AG04450 (cell line): ENCODE measurements around the gene DAW1. TPM values are rescaled to one million over a fixed set of nuclear protein-coding genes. Genes with fewer than 3 reads are reported as not detected.

Experiments
- CTCF ChIA-PET: fragments of 300-600, 350-600 bp; formaldehyde crosslinking; extraction: SDS; loops from one replicate; lab custom pipeline; 2022; ENCODE audit warnings: antibody characterized with exemption, inconsistent platforms; lab: Charles Lee
- POLR2A ChIA-PET: fragments of 350-600 bp; formaldehyde crosslinking; extraction: SDS; loops from one replicate; lab custom pipeline; 2021; ENCODE audit warnings: antibody characterized with exemption, inconsistent platforms; lab: Yijun Ruan, JAX
- DNase-seq: peaks from one replicate; pipeline ENCODE4 v3.0.0-alpha.2; 2011; ENCODE audit warnings: low read depth, low spot score
- H3K27ac ChIP-seq: one replicate; pipeline ENCODE4 v1.5.1; 2012; ENCODE audit warnings: low read depth, low read length, control low read depth
- H3K27me3 ChIP-seq: one replicate; pipeline ENCODE4 v1.6.0; 2012; ENCODE audit warnings: low read length; ENCODE audit not compliant: control insufficient read depth, insufficient read depth
- H3K4me3 ChIP-seq: 2 replicates; pipeline ENCODE4 v1.5.1; 2011; ENCODE audit warnings: mild to moderate bottlenecking, low read depth, low read length, control low read depth
- H3K9me3 ChIP-seq: 2 replicates; pipeline ENCODE4 v1.5.1; 2012; ENCODE audit warnings: low read length; ENCODE audit not compliant: control insufficient read depth, insufficient read depth
- CTCF ChIP-seq: IDR thresholded peaks from 2 replicates; pipeline ENCODE4 v1.5.1; 2011; ENCODE audit warnings: low read depth, low read length, control low read depth, inconsistent platforms
- polyA plus RNA-seq: library from polyadenylated mRNA; depleted of rRNA; stranded (reverse); fragments of >200 nt; gene quantifications from 2 replicates; pipeline ENCODE4 v1.2.3, GENCODE V29; 2011

DAW1 gene
- polyA plus RNA-seq, 1 experiment: 0.25 TPM

GRCh38 chr2:227870710-227871374 is 589 bp upstream of the DAW1 start:
- CTCF ChIA-PET: interaction anchor here (1.0 to 5.3 kb wide), 3 partner anchors 8 to 213 kb away, joined by 4 to 39 read pairs (median 23); no protein-coding TSS in a partner anchor
- Histone ChIP-seq H3K27me3 (no peaks in the 10 kb centered on the region), H3K4me3 (peak overlapping the region; percentile 55), H3K9me3 (no peaks in the 10 kb centered on the region), H3K27ac (peak overlapping the region; percentile 73)
- no peak for TF ChIP-seq CTCF
- DNase-seq: peak; percentile 71
- POLR2A ChIA-PET: interaction anchor here (1.2 kb wide), 1 partner anchor 8 kb away, joined by 3 read pairs; no protein-coding TSS in a partner anchor

- TF ChIP-seq CTCF: no peak
- DNase-seq: no peak
- Histone ChIP-seq H3K27me3 (no peaks in the 10 kb centered on the region), H3K4me3 (no peak overlapping the region), H3K27ac (no peak overlapping the region), H3K9me3 (no peaks in the 10 kb centered on the region)
- ChIA-PET CTCF (interaction anchor here (1.3 to 5.3 kb wide), 3 partner anchors 10 to 18 kb away, joined by 8 to 39 read pairs (median 23); no protein-coding TSS in a partner anchor), POLR2A (no interaction called here)
These were observed 1.2 kb downstream of the DAW1 start for GRCh38 chr2:227872676-227873075.

GRCh38 chr2:227876300-227876801 is 4.9 kb downstream of the DAW1 start:
- Histone ChIP-seq H3K27me3 (no peaks in the 10 kb centered on the region), H3K4me3 (no peak overlapping the region), H3K9me3 (no peaks in the 10 kb centered on the region), H3K27ac (no peak overlapping the region)
- CTCF ChIA-PET: interaction anchor here (1.1 to 5.4 kb wide), 2 partner anchors 9 to 14 kb away, joined by 3 to 65 read pairs; no protein-coding TSS in a partner anchor
- POLR2A ChIA-PET: no interaction called here
- no peak for DNase-seq
- TF ChIP-seq CTCF: no peak

- TF ChIP-seq CTCF: no peak
- DNase-seq: no peak
- no peaks in the 10 kb centered on the region for H3K9me3 ChIP-seq
- no peaks in the 10 kb centered on the region for H3K27me3 ChIP-seq
- CTCF ChIA-PET: interaction anchor here (1.1 to 5.4 kb wide), 5 partner anchors 8 to 220 kb away, joined by 3 to 65 read pairs (median 4); no protein-coding TSS in a partner anchor
- no peak overlapping the region for H3K4me3 ChIP-seq
- POLR2A ChIA-PET: no interaction called here
- H3K27ac ChIP-seq: no peak overlapping the region
These were observed 6.2 kb downstream of the DAW1 start for GRCh38 chr2:227877421-227878310.
